H1 (cell line): Measurements from ENCODE around the gene TENT4B. TPM values are rescaled to one million over a fixed set of nuclear protein-coding genes. Genes with fewer than 3 reads are reported as not detected.

Source experiments
- CTCF ChIA-PET: fragments of 300-600 bp; sonication (Branson Sonifier 250); formaldehyde crosslinking; loops from one replicate; lab custom pipeline; 2021; ENCODE audit not compliant: partially characterized antibody; lab: Charles Lee
- POLR2A ChIA-PET: fragments of 300-600 bp; sonication (Branson Sonifier 250); formaldehyde crosslinking; loops from one replicate; lab custom pipeline; 2021; ENCODE audit warnings: inconsistent platforms; ENCODE audit not compliant: partially characterized antibody; lab: Charles Lee
- DNase-seq, 2 experiments: peaks; one replicate each; pipeline versions ENCODE4 v3.0.0 to v3.0.0-alpha.2; 2010 to 2022; ENCODE audit warnings: low spot score in 2 of 2, low read depth in 1 of 2, mixed read lengths in 1 of 2
- FAIRE-seq: peaks from 2 replicates; lab custom pipeline; 2011; peaks lifted over from hg19 to GRCh38; lab: Jason Lieb, UNC
- H2AFZ ChIP-seq: 2 replicates; pipeline ENCODE4 v1.8.1; 2012; ENCODE audit warnings: low read length, inconsistent platforms
- H2AK5ac ChIP-seq: 2 replicates; pipeline ENCODE4 v1.6.1; 2013; ENCODE audit warnings: low read depth, low read length
- H2BK120ac ChIP-seq: replicated peaks from 2 replicates; pipeline ENCODE3; 2013; ENCODE audit warnings: low read depth, low read length, inconsistent platforms
- H2BK12ac ChIP-seq: 2 replicates; pipeline ENCODE4 v1.6.1; 2013; ENCODE audit warnings: low read depth, low read length
- H2BK15ac ChIP-seq: 2 replicates; pipeline ENCODE4 v1.6.1; 2013; ENCODE audit warnings: low read length
- H2BK20ac ChIP-seq: 2 replicates; pipeline ENCODE4 v1.6.1; 2013; ENCODE audit warnings: low read length
- H2BK5ac ChIP-seq: 2 replicates; pipeline ENCODE4 v1.6.1; 2013; ENCODE audit warnings: low read depth, low read length
- H3K14ac ChIP-seq: 2 replicates; pipeline ENCODE4 v1.6.1; 2013; ENCODE audit warnings: inconsistent platforms; ENCODE audit not compliant: insufficient read length
- H3K18ac ChIP-seq: 2 replicates; pipeline ENCODE4 v1.6.1; 2013; ENCODE audit warnings: low read length; ENCODE audit errors: extremely low read depth
- H3K23ac ChIP-seq: 2 replicates; pipeline ENCODE4 v1.6.1; 2013; ENCODE audit warnings: inconsistent platforms; ENCODE audit not compliant: insufficient read length
- H3K23me2 ChIP-seq: 2 replicates; pipeline ENCODE4 v1.6.1; 2013; ENCODE audit warnings: low read depth, low read length
- H3K27ac ChIP-seq: 2 replicates; pipeline ENCODE4 v1.6.1; 2011; ENCODE audit warnings: low read depth, low read length, inconsistent platforms
- H3K27me3 ChIP-seq, 4 experiments: replicated peaks in 1 of 4; 1 replicate in 1 of 4; 2 replicates in 3 of 4; pipeline versions ENCODE4 v1.6.1 to v1.8.1; 2011 to 2013; ENCODE audit warnings: low read length in 3 of 4, mild to moderate bottlenecking in 3 of 4, inconsistent platforms in 2 of 4, mixed read lengths in 2 of 4, moderate library complexity in 1 of 4; ENCODE audit not compliant: control insufficient read depth in 3 of 4, insufficient read depth in 3 of 4; ENCODE audit errors: extremely low read depth in 1 of 4
- H3K36me3 ChIP-seq, 4 experiments: 2 replicates each; pipeline versions ENCODE4 v1.6.1 to v1.8.1; 2011 to 2013; ENCODE audit warnings: mild to moderate bottlenecking in 4 of 4, low read length in 3 of 4, moderate library complexity in 2 of 4, control low read depth in 1 of 4, inconsistent platforms in 1 of 4; ENCODE audit not compliant: insufficient read depth in 4 of 4, control insufficient read depth in 2 of 4
- H3K4ac ChIP-seq: replicated peaks from 2 replicates; pipeline ENCODE3; 2013; ENCODE audit warnings: low read length, low read depth, mixed read lengths, inconsistent platforms; ENCODE audit not compliant: insufficient read length
- H3K4me1 ChIP-seq, 4 experiments: replicated peaks in 1 of 4; 1 replicate in 1 of 4; 2 replicates in 3 of 4; pipeline versions ENCODE4 v1.6.1 to v1.8.1; 2011 to 2013; ENCODE audit warnings: low read length in 3 of 4, inconsistent platforms in 2 of 4, mixed read lengths in 1 of 4; ENCODE audit not compliant: insufficient read depth in 4 of 4, control insufficient read depth in 3 of 4
- H3K4me2 ChIP-seq, 2 experiments: 2 replicates each; pipeline versions ENCODE4 v1.6.1 to v1.8.1; 2011 to 2013; ENCODE audit warnings: low read depth in 2 of 2, low read length in 2 of 2, control low read depth in 1 of 2, inconsistent platforms in 1 of 2, mild to moderate bottlenecking in 1 of 2; ENCODE audit not compliant: insufficient read depth in 1 of 2
- H3K4me3 ChIP-seq, 4 experiments: fragments of 200-600, 300-600 bp in 1 of 4; sonication (generic), shearing (Covaris generic), sonication (Bioruptor Twin) in 1 of 4; 2 replicates each; pipeline versions ENCODE4 v1.5.1 to v1.8.1; 2011 to 2016; ENCODE audit warnings: low read length in 4 of 4, low read depth in 3 of 4, control low read depth in 2 of 4, inconsistent platforms in 2 of 4, mild to moderate bottlenecking in 2 of 4, mixed read lengths in 1 of 4, moderate library complexity in 1 of 4; ENCODE audit not compliant: insufficient read depth in 2 of 4; ENCODE audit errors: extremely low read depth in 1 of 4
- H3K56ac ChIP-seq: replicated peaks from 2 replicates; pipeline ENCODE3; 2013; ENCODE audit warnings: low read depth, mild to moderate bottlenecking, mixed read lengths, low read length, inconsistent platforms; ENCODE audit not compliant: insufficient read length
- H3K79me1 ChIP-seq: 2 replicates; pipeline ENCODE4 v1.6.1; 2013; ENCODE audit warnings: low read depth, low read length, control low read depth
- H3K79me2 ChIP-seq, 2 experiments: 2 replicates each; pipeline versions ENCODE4 v1.6.1 to v1.8.1; 2012 to 2013; ENCODE audit warnings: low read length in 2 of 2, mild to moderate bottlenecking in 2 of 2, inconsistent platforms in 1 of 2; ENCODE audit not compliant: insufficient read depth in 2 of 2, control insufficient read depth in 1 of 2
- H3K9ac ChIP-seq, 4 experiments: replicated peaks in 1 of 4; 1 replicate in 1 of 4; 2 replicates in 3 of 4; pipeline versions ENCODE4 v1.6.1 to v1.8.1; 2011 to 2013; ENCODE audit warnings: low read depth in 3 of 4, low read length in 3 of 4, control low read depth in 2 of 4, mild to moderate bottlenecking in 2 of 4, moderate library complexity in 2 of 4, inconsistent platforms in 1 of 4; ENCODE audit errors: extremely low read depth in 1 of 4
- H3K9me3 ChIP-seq, 2 experiments: 2 replicates each; pipeline versions ENCODE4 v1.6.1 to v1.8.1; 2012 to 2013; ENCODE audit warnings: mild to moderate bottlenecking in 2 of 2, moderate library complexity in 2 of 2, control low read depth in 1 of 2, inconsistent platforms in 1 of 2, low read depth in 1 of 2, low read length in 1 of 2, mixed read lengths in 1 of 2; ENCODE audit not compliant: insufficient read depth in 2 of 2
- H4K20me1 ChIP-seq, 2 experiments: replicated peaks in 1 of 2; 2 replicates each; pipeline versions ENCODE3 to v1.8.1; 2011 to 2013; ENCODE audit warnings: inconsistent platforms in 2 of 2, low read length in 2 of 2, mild to moderate bottlenecking in 1 of 2; ENCODE audit not compliant: insufficient read depth in 2 of 2, control insufficient read depth in 1 of 2
- H4K5ac ChIP-seq: 2 replicates; pipeline ENCODE4 v1.6.1; 2013; ENCODE audit warnings: low read length, low read depth, mixed read lengths, inconsistent platforms; ENCODE audit not compliant: insufficient read length
- H4K8ac ChIP-seq: 2 replicates; pipeline ENCODE4 v1.8.0; 2013; ENCODE audit warnings: mild to moderate bottlenecking, moderate library complexity, low read length, inconsistent platforms; ENCODE audit not compliant: insufficient read depth; ENCODE audit errors: extremely low read depth
- H4K91ac ChIP-seq: replicated peaks from 2 replicates; pipeline ENCODE3; 2013; ENCODE audit warnings: low read length, mixed read lengths, inconsistent platforms; ENCODE audit not compliant: insufficient read length
- BACH1 ChIP-seq: IDR thresholded peaks from 2 replicates; pipeline ENCODE4 v1.6.1; 2012; ENCODE audit warnings: low read length, improper control_type of control experiment
- CREB1 ChIP-seq: IDR thresholded peaks from 2 replicates; pipeline ENCODE4 v1.6.1; 2012; ENCODE audit warnings: inconsistent platforms
- KDM5A ChIP-seq: fragments of 200-600 bp; IDR thresholded peaks from 2 replicates; pipeline ENCODE4 v1.7.1; 2012; ENCODE audit warnings: mild to moderate bottlenecking, low read length, inconsistent platforms, mixed read lengths
- NRF1 ChIP-seq: IDR thresholded peaks from 2 replicates; pipeline ENCODE4 v1.6.1; 2011; ENCODE audit warnings: mild to moderate bottlenecking, low read depth, low read length, improper control_type of control experiment
- POLR2AphosphoS5 ChIP-seq: IDR thresholded peaks from 2 replicates; pipeline ENCODE4 v1.6.1; 2011; ENCODE audit warnings: low read depth, low read length
- RFX5 ChIP-seq: IDR thresholded peaks from 2 replicates; pipeline ENCODE4 v1.6.1; 2011; ENCODE audit warnings: low read depth, low read length, improper control_type of control experiment, borderline replicate concordance
- RNF2 ChIP-seq: fragments of 200-900, 300-1000 bp; sonication (generic); IDR thresholded peaks from 2 replicates; pipeline ENCODE4 v1.7.1; 2016; ENCODE audit warnings: borderline replicate concordance, low read depth, mild to moderate bottlenecking, antibody characterized with exemption, low read length; ENCODE audit not compliant: poor library complexity, severe bottlenecking; ENCODE audit errors: missing control alignments
- SIRT6 ChIP-seq: IDR thresholded peaks from one replicate; pipeline ENCODE4 v1.7.1; 2012; ENCODE audit warnings: low read length, inconsistent platforms
- WGBS, 2 experiments: shearing (Covaris generic) in 1 of 2; methylation state at CpG; one replicate each; pipeline versions ENCODE4 v1.1.6 to v1.1.7; 2013 to 2015; ENCODE audit warnings: low lambda C conversion rate in 2 of 2, mixed read lengths in 2 of 2, inconsistent platforms in 1 of 2, low coverage in 1 of 2, missing lambda C conversion rate in 1 of 2; ENCODE audit not compliant: insufficient replicate concordance in 2 of 2, insufficient coverage in 1 of 2, insufficient read length in 1 of 2; ENCODE audit errors: extremely low coverage in 1 of 2, missing lambda C conversion rate in 1 of 2; 5-methylcytosine and 5-hydroxymethylcytosine counted together
- polyA plus RNA-seq, 7 experiments: library from polyadenylated mRNA; depleted of rRNA in 3 of 7; stranded (reverse) in 5 of 7; unstranded in 2 of 7; fragments of >200 nt in 5 of 7; fragments of 200-250 nt in 2 of 7; gene quantifications; 1 replicate in 5 of 7; 2 replicates in 1 of 7; 4 replicates in 1 of 7; pipeline versions ENCODE4 v1.2.1 to v1.2.3, GENCODE V29; 2011 to 2013; ENCODE audit warnings: missing spikeins in 2 of 7, mixed read lengths in 2 of 7
- total RNA-seq: library from RNA; stranded (reverse); fragmentation: NEBNext Ultra II Directional; extraction: Animal tissue kit (Norgen Biotek cat#: 25700); gene quantifications from 2 replicates; pipeline ENCODE4 v1.2.1, GENCODE V29; 2021
- TF ChIP-seq, protein P1 (sequence below): IDR thresholded peaks from 2 replicates; pipeline ENCODE4 v1.6.1; 2011; ENCODE audit warnings: low read length, improper control_type of control experiment

Gene TENT4B
- total and polyA plus RNA-seq, 2 of the 8 experiments (the other 6 are each of a cell fraction or from before 2014, with no cell fraction given), result 4.2 to 15.7 TPM

DNA sequence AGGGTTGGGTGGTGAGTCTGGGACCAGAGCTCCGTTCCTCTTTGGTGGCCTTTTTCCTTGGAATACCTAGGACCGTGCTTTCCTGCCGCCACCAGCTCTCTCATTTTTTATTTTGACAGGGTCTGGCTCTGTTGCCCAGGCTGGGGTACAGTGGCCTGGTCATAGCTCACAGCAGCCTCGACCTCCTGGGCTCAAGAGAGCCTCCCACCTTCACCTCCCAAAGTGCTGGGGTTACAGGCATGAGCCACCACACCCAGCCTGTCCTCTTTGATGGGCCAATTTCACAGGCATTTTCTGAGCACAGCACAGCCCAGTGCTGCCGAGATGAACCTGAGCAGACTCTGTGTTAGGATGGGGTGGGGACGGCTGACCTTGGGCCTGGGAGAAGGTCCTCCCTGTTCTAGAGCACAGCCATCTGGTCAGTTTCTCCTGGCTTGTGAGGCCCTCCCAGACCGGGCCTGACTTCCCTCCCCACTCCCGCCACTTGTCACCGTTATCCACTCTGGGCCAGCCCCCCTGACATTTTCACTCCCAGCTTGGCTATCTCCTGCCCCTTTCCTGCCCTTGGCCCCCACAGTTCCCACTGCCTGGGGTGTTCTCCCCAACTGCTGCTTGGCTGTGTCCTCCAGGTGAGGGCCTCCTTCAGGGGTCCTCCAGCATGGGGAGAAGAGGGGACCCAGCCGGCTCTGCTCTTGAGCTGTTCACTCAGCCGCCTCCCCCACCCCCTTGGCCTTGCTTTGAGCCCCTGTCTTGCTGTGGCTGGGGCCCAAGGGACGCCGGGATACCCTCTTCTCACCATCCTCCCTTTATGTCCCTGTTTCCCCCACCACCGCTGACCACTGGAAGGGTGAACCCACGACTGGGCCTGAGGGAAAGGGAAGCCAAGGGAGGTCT is 118.3 kb downstream of the TENT4B start:
- DNase-seq (no peak), FAIRE-seq (no peak)
- H2AFZ ChIP-seq, result no peak overlapping the region
- no peak overlapping the region for H2BK20ac ChIP-seq
- H3K9me3 ChIP-seq, result no peaks in the 10 kb centered on the region
- peaks cover 0 to 2% of the 10 kb centered on the region in 2 experiments for H4K20me1 ChIP-seq
- H3K36me3 ChIP-seq, result no peaks in the 10 kb centered on the region
- H3K4me2 ChIP-seq, result no peak overlapping the region
- H4K5ac ChIP-seq, result no peak overlapping the region
- H2BK120ac ChIP-seq, result no peak overlapping the region
- no peak overlapping the region for H4K8ac ChIP-seq
- no peaks in the 10 kb centered on the region for H3K27me3 ChIP-seq
- no peak overlapping the region for H3K4me3 ChIP-seq
- ChIA-PET POLR2A (interaction anchor here (1.3 kb wide), 1 partner anchor 7 kb away, joined by 3 read pairs; no protein-coding TSS in a partner anchor), CTCF (interaction anchor here (1.1 to 1.9 kb wide), 2 partner anchors 20 to 36 kb away, joined by 3 to 4 read pairs; no protein-coding TSS in a partner anchor)
- no peak overlapping the region for H2BK5ac ChIP-seq
- H2BK15ac ChIP-seq, result no peak overlapping the region
- H3K23me2 ChIP-seq, result no peaks in the 10 kb centered on the region
- H3K56ac ChIP-seq, result no peak overlapping the region
- H2BK12ac ChIP-seq, result 0 out of 2 replicates have a peak overlapping the region, but pooled peaks have one; percentile 9
- H2AK5ac ChIP-seq, result 0 out of 2 replicates have a peak overlapping the region, but pooled peaks have one; percentile 13
- no peak overlapping the region for H3K14ac ChIP-seq
- 94% methylated on average over 15 of the region's 15 CpGs; no CpG with 5 or more reads in 1 of the 2 experiments for WGBS, 2 experiments
- H3K4me1 ChIP-seq, result peaks cover 0 to 8% (median 5%) of the 10 kb centered on the region in 4 experiments; a peak in 6 of 7 replicates
- no peaks in the 10 kb centered on the region for H3K79me2 ChIP-seq
- H3K18ac ChIP-seq, result no peak overlapping the region
- no peak overlapping the region for H3K9ac ChIP-seq
- no peak overlapping the region for H3K4ac ChIP-seq
- H4K91ac ChIP-seq, result no peak overlapping the region
- H3K79me1 ChIP-seq, result 0 out of 2 replicates have a peak, but pooled peaks cover 3% of the 10 kb centered on the region
- H3K27ac ChIP-seq, result no peak overlapping the region
- H3K23ac ChIP-seq, result no peak overlapping the region
- TF ChIP-seq RNF2, result no peak
- TF ChIP-seq RFX5, result no peak
- TF ChIP-seq, protein P1, sequence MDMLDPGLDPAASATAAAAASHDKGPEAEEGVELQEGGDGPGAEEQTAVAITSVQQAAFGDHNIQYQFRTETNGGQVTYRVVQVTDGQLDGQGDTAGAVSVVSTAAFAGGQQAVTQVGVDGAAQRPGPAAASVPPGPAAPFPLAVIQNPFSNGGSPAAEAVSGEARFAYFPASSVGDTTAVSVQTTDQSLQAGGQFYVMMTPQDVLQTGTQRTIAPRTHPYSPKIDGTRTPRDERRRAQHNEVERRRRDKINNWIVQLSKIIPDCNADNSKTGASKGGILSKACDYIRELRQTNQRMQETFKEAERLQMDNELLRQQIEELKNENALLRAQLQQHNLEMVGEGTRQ, result no peak
- TF ChIP-seq KDM5A, result no peak
- no peak for TF ChIP-seq POLR2AphosphoS5
- no peak for TF ChIP-seq BACH1
- TF ChIP-seq NRF1, result no peak
- no peak for TF ChIP-seq SIRT6
- TF ChIP-seq CREB1, result no peak
